Liver (tissue), 3 donors: ENCODE results near the gene TRIO.

ENCODE experiments used
- ATF3 ChIP-seq: IDR thresholded peaks from 2 replicates; pipeline ENCODE4 v1.6.1; 2016; ENCODE audit warnings: antibody characterized with exemption
- CTCF ChIP-seq: fragments of 150-350 bp; IDR thresholded peaks from 2 replicates; pipeline ENCODE4 v1.5.1; 2017; ENCODE audit warnings: improper control_type of control experiment, low read depth, low read length; ENCODE audit not compliant: missing input control
- JUND ChIP-seq, 2 donors: IDR thresholded peaks; 2 replicates each; pipeline ENCODE4 v1.6.1; 2016; ENCODE audit warnings: antibody characterized with exemption in 2 of 2
- MAX ChIP-seq: IDR thresholded peaks from 2 replicates; pipeline ENCODE4 v1.6.1; 2016; ENCODE audit warnings: antibody characterized with exemption
- RXRA ChIP-seq, 2 donors: IDR thresholded peaks; 2 replicates each; pipeline ENCODE4 v1.6.1; 2017 to 2018; ENCODE audit warnings: antibody characterized with exemption in 2 of 2, mild to moderate bottlenecking in 1 of 2
- donor health status: healthy.
- donor health status: healthy.

DNA sequence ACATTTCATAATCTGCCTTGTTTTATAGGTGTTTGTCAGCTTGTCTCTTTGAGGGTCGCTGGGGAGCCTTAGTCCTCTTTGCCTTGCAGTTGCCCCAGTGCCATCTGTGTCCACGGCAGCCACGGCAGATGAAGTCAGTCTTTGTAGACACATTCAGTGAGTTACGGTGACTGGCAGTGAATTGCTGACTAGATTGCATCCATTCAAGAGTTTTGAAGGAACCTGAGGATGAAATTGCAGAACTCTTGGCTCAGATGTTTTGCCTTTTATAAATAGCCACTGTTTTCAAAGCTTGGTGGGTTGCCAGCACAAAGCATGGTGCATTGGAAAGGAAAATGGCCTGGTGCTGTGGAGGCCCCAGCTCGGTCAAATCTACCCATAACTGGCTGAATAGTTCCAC is 125.6 kb downstream of the TRIO start:
- no peak for TF ChIP-seq CTCF
- TF ChIP-seq JUND (IDR thresholded peaks at IDR 0.05) = no peak
- TF ChIP-seq RXRA (IDR thresholded peaks at IDR 0.05) = no peak
- TF ChIP-seq MAX = no peak
- no peak for TF ChIP-seq ATF3
